Measurements from ENCODE around the gene HMGA1.

HMGA1 gene, protein sequence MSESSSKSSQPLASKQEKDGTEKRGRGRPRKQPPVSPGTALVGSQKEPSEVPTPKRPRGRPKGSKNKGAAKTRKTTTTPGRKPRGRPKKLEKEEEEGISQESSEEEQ

DNA sequence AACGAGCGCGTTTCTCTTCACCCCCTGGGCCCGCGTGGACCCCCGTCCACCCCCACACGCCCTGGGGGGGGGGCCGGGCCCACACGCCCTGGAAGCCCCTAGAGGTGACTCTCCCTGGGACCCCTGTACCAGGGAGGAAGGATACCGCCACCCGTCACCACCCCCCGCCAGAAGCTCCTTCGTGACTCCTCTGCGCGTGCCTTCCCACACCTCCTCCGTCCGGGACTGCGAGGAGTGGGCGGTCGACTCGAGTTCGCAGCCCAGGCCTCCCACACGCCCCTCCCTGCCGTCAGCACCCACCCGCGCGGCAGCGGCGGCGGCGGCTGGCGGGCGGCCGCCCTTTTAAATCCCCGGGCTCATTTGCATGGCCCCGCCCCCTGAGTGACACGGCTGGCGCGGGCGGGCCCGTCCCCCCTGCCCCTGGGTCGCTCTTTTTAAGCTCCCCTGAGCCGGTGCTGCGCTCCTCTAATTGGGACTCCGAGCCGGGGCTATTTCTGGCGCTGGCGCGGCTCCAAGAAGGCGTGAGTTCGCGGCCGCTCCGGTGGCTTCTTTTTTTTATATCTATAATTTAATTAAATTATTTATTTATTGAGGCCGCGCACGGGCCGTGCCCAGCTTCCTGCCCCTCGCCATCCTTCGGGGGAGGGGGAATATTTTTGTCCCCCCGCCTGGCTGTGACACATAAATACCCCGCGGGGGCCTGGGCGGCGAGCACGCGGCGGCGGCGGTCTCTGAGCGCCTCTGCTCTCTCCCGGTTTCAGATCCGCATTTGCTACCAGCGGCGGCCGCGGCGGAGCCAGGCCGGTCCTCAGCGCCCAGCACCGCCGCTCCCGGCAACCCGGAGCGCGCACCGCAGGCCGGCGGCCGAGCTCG, at the start of gene HMGA1:
TSS of gene HMGA1 (plus strand) at position 431 of the 873 bp plus-strand sequence. CDS start 3,908 bp downstream, outside the sequence.
- DNase-seq (ENCODE audit: low read depth), result no peak

DNA sequence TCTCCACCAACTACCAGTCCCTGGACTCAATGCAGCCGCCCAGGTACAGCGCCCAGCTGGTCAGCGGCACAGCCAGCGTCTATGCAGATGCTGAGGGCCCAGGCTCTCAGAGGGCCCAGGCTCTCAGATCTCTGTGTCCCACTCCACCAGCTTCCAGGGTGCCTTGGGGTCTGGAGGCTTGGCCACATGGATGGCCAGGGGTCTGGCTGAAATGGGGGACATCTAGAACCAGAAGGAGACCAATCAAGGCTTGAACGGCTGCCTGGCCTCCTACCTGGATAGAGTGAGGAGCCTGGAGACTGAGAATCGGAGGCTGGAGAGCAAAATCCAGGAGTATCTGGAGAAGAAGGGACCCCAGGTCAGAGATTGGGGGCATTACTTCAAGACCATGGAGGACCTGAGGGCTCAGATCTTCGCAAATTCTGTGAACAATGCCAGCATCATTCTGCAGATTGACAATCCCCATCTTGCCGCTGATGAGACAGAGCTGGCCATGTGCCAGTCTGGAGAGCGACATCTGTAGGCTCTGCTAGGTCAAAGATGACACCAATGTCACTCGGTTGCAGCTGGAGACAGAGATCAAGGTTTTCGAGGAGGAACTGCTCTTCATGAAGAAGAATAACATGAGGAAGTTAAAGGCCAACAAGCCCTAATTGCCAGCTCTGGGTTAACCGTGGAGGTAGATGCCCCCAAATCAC, 46.7 kb upstream of the HMGA1 start:
- DNase-seq (ENCODE audit: low read depth), result no peak

DNA sequence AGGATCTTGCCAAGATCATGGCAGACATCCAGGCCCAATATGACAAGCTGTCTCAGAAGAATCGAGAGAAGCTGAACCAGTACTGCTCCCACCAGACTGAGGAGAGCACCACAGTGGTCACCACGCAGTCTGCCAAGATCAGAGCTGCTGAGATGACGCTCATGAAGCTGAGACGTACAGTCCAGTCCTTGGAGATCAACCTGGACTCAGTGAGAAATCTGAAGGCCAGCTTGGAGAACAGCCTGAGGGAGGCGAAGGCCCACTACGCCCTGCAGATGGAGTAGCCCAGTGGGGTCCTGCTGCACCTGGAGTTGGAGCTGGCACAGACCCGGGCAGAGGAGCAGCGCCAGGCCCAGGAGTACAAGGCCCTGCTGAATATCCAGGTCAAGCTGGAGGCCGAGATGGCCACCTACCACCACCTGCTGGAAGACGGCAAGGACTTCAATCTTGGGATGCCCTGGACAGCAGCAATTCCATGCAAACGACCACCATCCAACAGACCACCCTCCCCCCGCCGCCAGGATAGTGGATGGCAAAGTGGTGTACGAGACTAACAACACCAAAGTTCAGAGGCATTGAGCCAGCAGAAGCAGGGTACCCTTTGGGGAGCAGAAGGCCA, 46.1 kb upstream of the HMGA1 start:
- no peak for DNase-seq (ENCODE audit: low read depth)

DNA sequence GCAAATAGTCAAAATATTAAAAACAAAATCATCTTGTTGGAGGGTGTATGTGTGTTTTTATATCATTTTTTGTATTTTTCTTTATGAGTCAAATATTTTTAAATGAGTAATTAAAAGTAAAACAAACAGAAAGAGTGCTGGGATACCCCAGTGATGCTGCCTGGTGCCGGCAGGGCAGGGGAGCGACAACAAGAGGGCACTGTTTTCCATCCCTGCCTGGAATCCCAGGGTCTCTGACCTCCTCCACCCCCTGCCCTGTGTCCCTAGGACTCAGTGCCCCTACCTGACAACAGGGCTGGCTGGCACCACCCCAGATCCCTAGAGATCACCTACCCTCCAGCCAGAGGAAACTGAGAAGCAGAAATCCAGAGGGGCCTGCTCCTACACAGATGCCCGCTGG, 41.9 kb upstream of the HMGA1 start:
- no peak for DNase-seq (ENCODE audit: low read depth)

DNA sequence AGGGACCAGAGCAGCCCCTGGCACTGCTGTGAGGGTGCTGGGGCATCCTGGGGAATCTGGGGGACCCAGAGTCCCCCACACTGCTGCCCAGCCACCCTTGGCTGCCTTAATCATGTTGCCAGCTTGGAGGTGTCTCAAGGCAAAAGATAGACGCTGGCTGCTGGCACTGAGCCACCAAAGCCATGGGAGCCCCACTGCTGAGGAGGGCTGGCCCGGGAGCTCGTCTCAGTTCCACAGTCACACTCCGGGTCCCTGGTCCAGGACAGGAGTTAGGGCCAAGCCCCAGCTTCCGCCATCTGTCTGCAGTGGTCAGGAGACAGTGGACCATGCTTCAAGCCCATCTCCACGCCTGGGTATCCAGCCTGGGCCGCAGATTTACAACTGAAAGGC, 41.0 kb upstream of the HMGA1 start:
- DNase-seq (ENCODE audit: low read depth), result no peak

DNA sequence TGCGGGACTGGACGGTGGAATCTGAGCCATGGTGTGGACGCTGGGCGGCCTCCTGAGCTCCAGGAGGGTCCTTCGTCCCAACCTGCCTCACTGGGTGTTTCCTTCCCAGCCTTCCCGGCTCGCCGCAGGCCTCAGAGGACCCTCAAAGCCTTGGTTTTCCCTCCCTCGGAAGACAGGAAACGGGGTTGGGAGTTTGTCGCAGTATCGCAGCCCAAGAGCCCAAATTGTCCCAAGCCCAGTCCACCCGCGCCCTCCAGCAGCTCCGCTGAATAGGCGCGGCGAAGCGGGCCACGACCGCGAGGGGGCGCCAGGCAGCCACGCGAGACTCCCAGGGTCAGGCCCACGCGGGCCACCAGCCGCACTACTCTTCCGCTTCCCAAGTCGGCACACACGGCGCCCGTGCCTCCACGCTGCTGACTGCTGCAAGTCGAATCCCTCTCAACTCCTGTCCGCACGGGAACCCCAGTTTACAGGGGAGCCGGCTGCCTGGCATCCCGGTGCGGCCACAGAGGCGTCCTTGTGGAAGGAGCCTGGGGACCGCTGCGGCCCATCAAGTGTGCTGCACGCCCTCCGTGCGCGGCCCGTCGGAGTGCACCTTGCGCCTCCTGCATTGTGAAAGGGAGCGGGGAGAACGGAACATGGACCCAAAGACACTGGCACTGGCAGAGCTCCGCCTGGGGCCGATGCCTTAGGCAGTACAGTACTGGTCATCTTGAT, 40.4 kb upstream of the HMGA1 start:
- no peak for DNase-seq (ENCODE audit: low read depth)

DNA sequence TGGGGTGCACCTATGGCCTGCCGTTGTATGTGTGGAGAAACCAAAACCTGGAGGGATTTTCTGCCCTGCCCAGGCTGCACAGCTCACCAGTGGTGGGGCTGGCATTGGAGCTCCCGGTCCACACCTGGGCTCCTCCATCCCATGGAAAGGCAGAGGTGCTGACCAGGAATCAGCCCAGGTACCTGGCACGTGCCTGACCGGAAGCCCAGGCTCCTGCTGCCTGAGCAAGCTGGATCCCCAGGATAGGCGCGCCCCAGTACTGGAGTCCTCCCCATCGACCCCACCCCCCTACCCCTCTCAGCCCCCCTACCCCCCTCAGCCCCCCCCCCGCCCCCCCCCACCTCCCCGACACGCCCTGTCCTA, 39.9 kb upstream of the HMGA1 start:
- DNase-seq (ENCODE audit: low read depth), result no peak

DNA sequence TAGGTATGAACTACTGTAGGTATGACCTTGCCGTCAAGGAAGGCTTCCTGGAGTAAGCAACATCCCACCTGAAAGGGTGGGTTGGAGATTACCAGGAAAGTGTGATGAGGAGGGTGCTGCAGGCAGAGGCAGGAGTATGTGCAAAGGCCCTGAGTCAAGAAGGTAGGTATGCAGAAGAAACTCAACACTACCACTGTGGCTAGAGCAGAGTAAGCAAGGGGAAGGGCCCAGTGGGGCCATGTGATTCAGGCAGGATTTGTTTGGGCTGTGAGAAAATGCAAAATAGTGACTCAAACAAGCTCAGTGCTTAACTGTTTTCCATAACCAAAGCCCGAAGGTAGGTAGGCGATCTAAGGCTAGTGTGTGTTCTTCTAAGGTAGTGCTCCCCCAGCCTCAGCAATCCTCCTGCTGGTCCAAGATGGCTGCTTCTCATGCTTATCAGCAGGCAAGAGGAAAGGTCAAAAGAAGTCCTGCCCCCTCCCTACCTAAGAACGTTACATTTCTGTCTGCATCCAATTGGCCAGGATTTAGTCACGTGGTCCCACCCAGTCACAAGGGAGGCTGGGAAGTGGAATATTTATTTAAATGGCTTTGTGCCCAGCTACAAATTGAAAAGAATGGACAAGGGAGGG, 36.2 kb upstream of the HMGA1 start:
- no peak for DNase-seq (ENCODE audit: low read depth)

DNA sequence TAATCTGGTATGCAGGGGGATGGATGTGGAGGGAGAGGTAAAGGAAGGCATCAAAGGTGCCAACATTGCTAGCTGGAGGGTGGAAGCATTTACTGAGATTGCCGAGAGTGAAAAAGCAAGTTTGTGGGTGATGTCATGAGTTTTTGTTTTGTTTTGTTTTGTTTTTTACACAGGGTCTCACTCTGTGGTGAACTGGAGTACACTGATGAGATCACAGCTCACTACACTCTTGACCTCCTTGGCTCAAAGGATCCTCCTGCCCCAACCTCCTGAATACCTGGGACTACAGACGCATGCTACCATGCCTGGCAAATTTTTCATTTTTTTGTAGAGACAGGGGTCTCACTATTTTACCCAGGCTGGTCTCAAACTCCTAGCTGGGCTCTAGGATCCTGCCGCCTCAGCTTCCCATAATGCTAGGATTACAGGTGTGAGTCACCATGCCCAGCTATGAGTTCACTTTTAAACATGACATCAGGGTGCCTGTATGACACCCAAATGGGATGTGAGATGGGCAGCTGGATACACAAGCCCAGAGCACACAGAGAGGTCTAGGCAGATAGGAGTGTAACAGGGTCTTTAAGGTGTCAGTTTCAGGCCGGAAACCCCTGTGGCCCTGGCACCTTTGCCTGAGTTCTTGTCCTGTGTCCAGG, 35.1 kb upstream of the HMGA1 start:
- DNase-seq (ENCODE audit: low read depth), result no peak

DNA sequence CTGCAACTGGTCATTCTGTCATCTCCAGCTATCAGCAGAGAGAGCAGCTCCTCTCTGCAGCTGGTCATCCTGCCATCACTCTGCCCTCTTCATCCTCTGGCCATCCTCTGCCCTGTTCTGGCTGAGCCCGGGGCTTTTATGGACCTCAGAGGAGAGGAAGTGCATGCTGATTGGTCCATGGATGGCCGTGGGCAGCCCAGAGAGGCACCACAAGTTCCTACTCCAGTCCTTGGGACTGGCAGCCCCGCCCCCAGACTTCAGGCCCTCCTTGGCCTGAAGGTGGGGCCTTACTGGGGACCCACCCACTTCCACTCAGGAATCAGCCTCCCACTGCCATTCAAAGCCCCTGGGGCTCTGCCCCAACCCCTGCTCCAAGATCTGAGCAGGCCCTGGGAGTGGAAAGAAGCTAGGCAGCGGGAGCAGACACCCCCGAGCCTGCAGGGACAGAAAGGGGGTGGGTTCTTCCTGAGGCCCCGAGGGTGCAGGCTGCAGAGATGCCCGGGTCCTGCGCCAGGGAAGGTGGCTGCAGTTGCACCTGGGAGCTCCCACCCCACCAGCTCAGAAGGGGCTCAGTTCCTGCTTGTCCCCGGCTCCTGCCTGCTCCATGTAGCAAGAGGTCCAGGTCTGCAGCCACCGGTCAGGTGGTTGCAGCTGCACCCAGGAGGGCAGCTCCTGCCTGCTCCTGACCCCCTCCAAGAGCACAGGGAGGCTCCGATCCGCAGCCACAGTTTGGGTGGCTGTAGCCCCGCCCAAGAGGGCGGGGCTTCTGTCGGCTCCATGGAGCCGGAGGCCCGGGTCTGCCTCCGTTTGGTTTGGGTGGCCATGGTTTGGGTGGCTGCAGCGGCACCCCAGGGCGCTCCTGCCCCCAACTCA, 34.1 kb upstream of the HMGA1 start:
- no peak for DNase-seq (ENCODE audit: low read depth)

DNA sequence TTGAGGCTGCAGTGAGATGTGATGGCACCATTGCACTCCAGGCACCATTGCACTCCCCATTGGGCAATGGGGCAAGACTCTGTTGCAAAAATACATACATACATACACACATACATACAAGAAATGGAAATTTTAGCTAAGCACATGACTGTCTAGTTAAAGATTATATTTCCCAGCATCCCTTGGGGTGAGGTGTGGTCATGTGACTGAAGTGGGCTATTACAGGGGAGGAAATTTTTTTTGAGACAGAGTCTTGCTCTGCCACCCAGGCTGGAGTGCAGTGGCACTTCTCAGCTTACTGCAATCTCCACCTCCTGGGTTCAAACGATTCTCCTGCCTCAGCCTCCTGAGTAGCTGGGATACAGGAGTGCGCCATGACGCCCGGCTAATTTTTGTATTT, 32.0 kb upstream of the HMGA1 start:
- DNase-seq (ENCODE audit: low read depth), result no peak

DNA sequence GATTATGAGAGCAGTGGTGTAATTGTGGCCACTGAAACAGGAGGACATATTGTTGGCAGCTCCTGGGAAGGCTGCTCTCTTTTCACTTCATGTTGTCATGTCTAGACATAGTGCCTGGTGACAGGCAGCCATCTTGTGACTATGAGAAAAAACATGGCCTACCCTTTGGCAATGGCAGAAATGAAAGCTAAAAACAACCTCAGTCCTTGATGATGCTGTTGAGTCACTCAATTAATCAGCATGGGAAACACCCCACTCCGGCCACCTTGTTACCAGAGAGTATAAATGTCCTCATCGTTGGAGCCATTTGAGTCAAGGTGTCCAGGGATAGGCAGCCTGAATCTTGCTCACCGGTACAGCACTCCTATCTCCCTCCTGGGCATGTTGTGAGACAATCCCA, 31.2 kb upstream of the HMGA1 start:
- no peak for DNase-seq (ENCODE audit: low read depth)

DNA sequence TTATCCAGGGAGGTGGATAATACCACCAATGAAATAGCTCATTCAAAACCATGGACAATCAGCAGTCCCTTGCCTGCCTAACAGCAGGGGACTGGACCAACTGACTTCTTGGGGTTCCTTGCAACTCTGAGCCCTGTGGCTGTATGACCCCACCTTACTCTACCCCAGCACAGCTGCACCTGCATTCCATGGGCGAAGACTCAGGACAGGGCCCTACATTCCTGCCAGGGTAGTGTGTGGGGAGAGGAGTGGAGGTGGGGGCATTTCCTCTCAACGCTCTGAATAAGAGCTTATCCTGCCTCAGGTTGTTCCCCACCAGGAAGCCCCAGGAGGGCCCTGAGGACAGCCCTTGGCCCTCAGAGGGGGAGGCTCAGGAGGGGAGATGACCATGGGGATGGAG, 30.8 kb upstream of the HMGA1 start:
- DNase-seq (ENCODE audit: low read depth), result no peak

DNA sequence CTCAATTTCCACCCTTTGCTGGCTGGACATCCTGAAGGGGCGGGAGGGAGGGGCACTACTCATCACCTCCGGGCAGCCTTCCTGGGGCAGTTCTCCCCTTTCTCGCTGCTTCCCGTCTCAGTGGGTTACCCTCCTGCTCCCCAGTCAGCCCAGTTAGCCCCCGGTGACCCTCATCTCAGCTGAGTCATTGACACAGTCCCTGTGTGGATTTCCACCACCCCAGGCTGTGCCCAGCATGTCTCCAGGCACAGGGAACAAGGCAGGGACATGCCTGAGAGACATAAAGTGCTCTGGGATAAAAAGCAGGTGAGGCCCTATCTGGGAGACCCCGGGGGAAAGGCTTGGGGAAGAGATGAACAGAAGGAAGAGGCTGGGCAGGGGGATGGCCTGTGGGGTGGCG, 29.9 kb upstream of the HMGA1 start:
- DNase-seq (ENCODE audit: low read depth), result no peak

DNA sequence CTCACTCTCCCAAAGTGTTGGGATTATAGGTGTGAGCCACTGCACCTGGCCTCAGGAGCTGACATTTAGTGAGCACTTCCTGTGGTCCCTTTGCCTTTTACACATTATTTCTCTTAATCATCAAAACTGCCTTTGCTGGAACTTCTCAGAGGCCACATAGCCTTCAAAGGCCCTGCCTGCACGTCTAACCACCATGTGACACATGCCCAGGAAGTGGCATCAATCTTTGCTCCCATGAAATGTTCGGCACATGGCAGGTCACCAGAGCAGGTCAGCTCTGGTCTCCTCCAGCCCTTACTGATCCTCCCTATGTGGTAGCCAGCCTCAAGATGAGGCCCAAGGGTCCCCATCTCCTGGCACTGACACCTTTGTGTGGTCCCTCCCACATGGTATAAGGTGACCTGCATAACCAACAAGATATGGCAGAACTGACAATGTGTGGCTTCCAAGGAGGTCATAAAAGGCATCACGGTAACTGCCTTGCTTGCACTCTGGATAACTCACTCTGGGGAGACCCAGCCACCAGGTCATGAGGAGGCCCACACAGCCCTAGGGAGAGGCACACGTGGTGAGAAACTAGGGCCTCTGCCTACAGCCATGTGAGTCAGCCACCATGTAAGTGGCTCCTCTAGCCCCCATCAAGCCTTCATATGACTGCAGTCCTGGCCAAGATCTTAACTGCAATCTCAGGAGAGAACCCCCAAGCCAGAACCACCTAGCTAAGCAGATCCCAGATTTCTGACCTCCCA, 28.8 kb upstream of the HMGA1 start:
- DNase-seq (ENCODE audit: low read depth), result no peak

DNA sequence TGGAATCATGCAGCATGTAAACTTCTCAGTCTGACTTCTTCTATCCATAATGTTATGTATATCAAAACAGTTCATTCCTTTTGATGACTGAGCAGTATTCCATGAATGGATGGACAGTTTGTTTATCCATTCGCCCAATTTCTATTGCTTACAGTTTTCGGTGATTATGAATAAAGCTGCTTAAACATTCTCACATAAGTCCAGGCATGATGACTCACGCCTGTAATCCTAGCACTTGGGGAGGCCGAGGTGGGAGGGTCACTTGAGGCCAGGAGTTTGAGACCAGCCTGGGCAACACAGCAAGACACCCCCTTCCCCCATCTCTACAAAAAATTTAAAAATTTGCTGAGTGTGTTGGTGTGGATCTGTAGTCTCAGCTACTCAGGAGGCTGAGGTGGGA, 22.9 kb upstream of the HMGA1 start:
- DNase-seq (ENCODE audit: low read depth), result no peak

DNA sequence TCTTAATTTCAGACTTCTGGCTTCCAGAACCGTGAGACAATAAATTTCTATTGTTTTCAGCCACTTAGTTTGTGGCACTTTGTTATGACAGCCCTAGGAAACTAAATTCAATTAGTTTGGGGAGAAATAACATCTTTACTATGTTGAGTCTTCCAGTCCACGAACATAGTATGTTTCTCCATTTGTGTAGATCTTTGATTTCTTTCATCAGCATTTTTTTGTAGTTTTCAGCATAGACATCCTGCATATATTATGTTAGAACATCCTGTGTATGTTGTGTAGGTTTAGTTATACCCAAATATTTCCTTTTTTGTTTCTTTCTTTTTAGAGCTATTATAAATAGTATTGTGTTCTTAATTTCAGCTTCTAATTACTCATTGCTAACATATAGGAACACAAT, 18.0 kb upstream of the HMGA1 start:
- no peak for DNase-seq (ENCODE audit: low read depth)

DNA sequence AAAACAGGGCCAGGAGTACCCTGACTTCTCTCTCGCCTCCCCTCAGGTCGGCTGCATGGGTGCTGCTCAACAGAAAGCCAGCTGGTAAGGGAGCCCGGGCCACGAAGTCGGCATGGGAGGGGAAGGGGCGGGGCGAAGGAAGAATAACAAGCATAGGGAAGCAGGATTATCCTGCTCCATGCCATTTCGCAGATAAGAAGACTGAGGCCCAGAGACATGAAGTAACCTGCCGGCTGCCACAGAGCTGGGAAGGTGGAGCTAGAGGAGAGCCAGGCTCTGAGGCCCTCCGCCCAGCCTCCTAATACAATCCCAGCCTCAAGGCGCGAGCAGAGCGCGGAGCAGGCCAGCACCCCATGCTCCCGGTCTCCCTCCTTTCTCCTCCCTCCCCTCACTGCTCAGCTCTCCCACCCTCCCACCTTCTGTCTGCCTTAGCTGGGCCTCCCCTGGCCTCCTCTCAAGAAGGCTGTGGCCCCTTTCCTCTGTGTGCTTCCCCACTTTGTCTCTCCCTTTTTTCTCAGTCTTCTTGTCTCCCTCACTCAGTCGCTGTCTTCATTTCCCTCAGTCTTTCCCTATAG, 13.2 kb upstream of the HMGA1 start:
- no peak for DNase-seq (ENCODE audit: low read depth)

Data from HS-5 (cell line).